HepG2 (cell line): ENCODE measurements around the gene LRRC3C. TPM values are rescaled to one million over a fixed set of nuclear protein-coding genes. Genes with fewer than 3 reads are reported as not detected.

Experiments used
- ELF1 ChIP-seq: sonication (generic); formaldehyde crosslinking; IDR thresholded peaks from 2 replicates; pipeline ENCODE4 v1.4.0; 2020; ENCODE audit warnings: missing genetic modification reagents
- FOXK1 ChIP-seq: sonication (generic); formaldehyde crosslinking; IDR thresholded peaks from 2 replicates; pipeline ENCODE4 v1.4.0; 2020; ENCODE audit warnings: low read depth, missing genetic modification reagents, borderline replicate concordance
- FOXP1 ChIP-seq, 2 experiments: fragments of 450-650 bp in 1 of 2; IDR thresholded peaks; 2 replicates each; pipeline ENCODE4 v1.6.1; 2017 to 2018; ENCODE audit warnings: antibody characterized with exemption in 1 of 2
- HNRNPLL ChIP-seq: fragments of 200-400 bp; formaldehyde crosslinking; IDR thresholded peaks from 2 replicates; pipeline ENCODE4 v1.6.1; 2017; ENCODE audit warnings: mild to moderate bottlenecking, low read depth, low read length; ENCODE audit not compliant: poor library complexity, severe bottlenecking
- MAZ ChIP-seq, 2 experiments: sonication (generic) in 1 of 2; formaldehyde crosslinking in 1 of 2; IDR thresholded peaks; 2 replicates each; pipeline versions ENCODE4 v1.5.0 to v1.6.1; 2012 to 2020; ENCODE audit warnings: low read depth in 2 of 2, mild to moderate bottlenecking in 2 of 2, borderline replicate concordance in 1 of 2, improper control_type of control experiment in 1 of 2, low read length in 1 of 2, missing genetic modification reagents in 1 of 2, moderate library complexity in 1 of 2
- RFX3 ChIP-seq: IDR thresholded peaks from 2 replicates; pipeline ENCODE4 v1.6.1; 2016; ENCODE audit warnings: missing biosample characterization, missing genetic modification reagents
- TGIF2 ChIP-seq: IDR thresholded peaks from 2 replicates; pipeline ENCODE4 v1.6.1; 2016; ENCODE audit warnings: control low read depth, missing compliant biosample characterization
- ZFP82 ChIP-seq: sonication (generic); formaldehyde crosslinking; IDR thresholded peaks from 2 replicates; pipeline ENCODE4 v1.5.1; 2020; ENCODE audit warnings: mild to moderate bottlenecking, missing genetic modification reagents, borderline replicate concordance
- ZNF367 ChIP-seq: sonication (generic); formaldehyde crosslinking; IDR thresholded peaks from 2 replicates; pipeline ENCODE4 v1.4.0; 2020; ENCODE audit warnings: missing genetic modification reagents, borderline replicate concordance
- ZNF550 ChIP-seq: sonication (generic); formaldehyde crosslinking; IDR thresholded peaks from 2 replicates; pipeline ENCODE4 v1.4.0; 2020; ENCODE audit warnings: mild to moderate bottlenecking, missing genetic modification reagents, borderline replicate concordance
- ZNF747 ChIP-seq: sonication (generic); formaldehyde crosslinking; IDR thresholded peaks from 2 replicates; pipeline ENCODE4 v1.8.1; 2023; ENCODE audit warnings: missing genetic modification reagents, mild to moderate bottlenecking, borderline replicate concordance
- ZNF766 ChIP-seq: sonication (generic); formaldehyde crosslinking; IDR thresholded peaks from 2 replicates; pipeline ENCODE4 v1.5.0; 2020; ENCODE audit warnings: missing genetic modification reagents, borderline replicate concordance
- polyA plus RNA-seq, 8 experiments: library from polyadenylated mRNA; depleted of rRNA in 3 of 8; stranded (reverse) in 7 of 8; unstranded in 1 of 8; fragments of >200 nt; fragmentation: Illumina TruSeq in 4 of 8; extraction: Trizol in 4 of 8; gene quantifications; 2 replicates each; pipeline versions ENCODE4 v1.2.1 to v1.2.3, GENCODE V29; 2011 to 2016; ENCODE audit warnings: low read depth in 4 of 8, missing spikeins in 1 of 8, mixed read lengths in 1 of 8; ENCODE audit not compliant: insufficient read depth in 1 of 8
- total RNA-seq, 5 experiments: library from RNA; depleted of rRNA; stranded (reverse); fragments of >200 nt; fragmentation: Illumina TruSeq; extraction: Trizol; gene quantifications; 2 replicates each; pipeline ENCODE4 v1.2.3, GENCODE V29; 2016; ENCODE audit warnings: low read depth in 1 of 5
- TF ChIP-seq, protein P1 (sequence below): sonication (generic); formaldehyde crosslinking; IDR thresholded peaks from 2 replicates; pipeline ENCODE4 v1.4.0; 2020; ENCODE audit warnings: missing genetic modification reagents
- TF ChIP-seq, protein P2 (sequence below): sonication (generic); formaldehyde crosslinking; IDR thresholded peaks from 2 replicates; pipeline ENCODE4 v1.4.0; 2020; ENCODE audit warnings: missing genetic modification reagents, borderline replicate concordance

The LRRC3C gene
- total and polyA plus RNA-seq, 2 of the 13 experiments (the other 11 are each of a cell fraction or from before 2014, with no cell fraction given) = 0.17 TPM; not detected in 1

DNA sequence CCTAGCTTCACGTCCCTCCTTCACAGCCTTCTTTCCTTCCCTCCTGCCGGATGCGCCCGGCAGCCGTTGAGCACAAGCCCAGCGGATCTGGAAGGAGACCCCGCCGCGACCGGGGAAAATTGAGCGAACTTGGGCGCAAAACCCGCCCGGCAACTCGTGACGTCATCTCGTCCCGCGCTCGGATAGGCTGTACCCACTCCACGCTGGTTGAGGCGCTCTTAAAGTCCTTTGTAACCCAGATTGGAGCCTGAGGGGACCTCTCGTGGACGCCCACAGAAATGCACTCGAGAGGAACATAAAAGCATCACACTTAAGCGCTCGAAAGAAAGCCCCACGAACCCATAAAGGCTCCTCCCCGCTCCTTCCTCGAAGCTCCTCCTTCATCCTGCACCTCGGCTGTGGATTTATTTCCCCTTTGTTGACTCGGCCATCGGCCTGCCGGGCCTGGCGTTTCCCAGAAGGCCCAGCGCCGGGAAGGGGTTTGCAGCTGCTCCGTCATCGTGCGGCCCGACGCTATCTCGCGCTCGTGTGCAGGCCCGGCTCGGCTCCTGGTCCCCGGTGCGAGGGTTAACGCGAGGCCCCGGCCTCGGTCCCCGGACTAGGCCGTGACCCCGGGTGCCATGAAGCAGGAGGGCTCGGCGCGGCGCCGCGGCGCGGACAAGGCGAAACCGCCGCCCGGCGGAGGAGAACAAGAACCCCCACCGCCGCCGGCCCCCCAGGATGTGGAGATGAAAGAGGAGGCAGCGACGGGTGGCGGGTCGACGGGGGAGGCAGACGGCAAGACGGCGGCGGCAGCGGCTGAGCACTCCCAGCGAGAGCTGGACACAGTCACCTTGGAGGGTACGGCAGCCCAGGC lies 53.0 kb downstream of the LRRC3C start, which contains the start of gene PSMD3 (continued):
- peak; percentile 81 for TF ChIP-seq MAZ (IDR thresholded peaks at IDR 0.05; ENCODE audit: borderline replicate concordance, low read depth, low read length)
- peak; percentile 90 for TF ChIP-seq MAZ (CRISPR knock-in tag; IDR thresholded peaks at IDR 0.05; ENCODE audit: low read depth)
- peak; percentile 99 for TF ChIP-seq FOXK1
- TF ChIP-seq ZNF766 (CRISPR knock-in tag) = peak; percentile 90
- TF ChIP-seq ZFP82 (CRISPR knock-in tag) = peak; percentile 96
- TF ChIP-seq ELF1 = peak; percentile 88
- peak; percentile 49; the same call in 1 of the 2 replicates for TF ChIP-seq FOXP1 (IDR thresholded peaks at IDR 0.05)
- TF ChIP-seq FOXP1 (CRISPR knock-in tag; IDR thresholded peaks at IDR 0.05) = peak; percentile 74
- peak; percentile 96 for TF ChIP-seq ZNF550 (CRISPR knock-in tag)
- TF ChIP-seq ZNF367 = no peak; the same call in 1 of the 2 replicates
- peak; percentile 97 for TF ChIP-seq TGIF2 (CRISPR knock-in tag)
- TF ChIP-seq, protein P1, sequence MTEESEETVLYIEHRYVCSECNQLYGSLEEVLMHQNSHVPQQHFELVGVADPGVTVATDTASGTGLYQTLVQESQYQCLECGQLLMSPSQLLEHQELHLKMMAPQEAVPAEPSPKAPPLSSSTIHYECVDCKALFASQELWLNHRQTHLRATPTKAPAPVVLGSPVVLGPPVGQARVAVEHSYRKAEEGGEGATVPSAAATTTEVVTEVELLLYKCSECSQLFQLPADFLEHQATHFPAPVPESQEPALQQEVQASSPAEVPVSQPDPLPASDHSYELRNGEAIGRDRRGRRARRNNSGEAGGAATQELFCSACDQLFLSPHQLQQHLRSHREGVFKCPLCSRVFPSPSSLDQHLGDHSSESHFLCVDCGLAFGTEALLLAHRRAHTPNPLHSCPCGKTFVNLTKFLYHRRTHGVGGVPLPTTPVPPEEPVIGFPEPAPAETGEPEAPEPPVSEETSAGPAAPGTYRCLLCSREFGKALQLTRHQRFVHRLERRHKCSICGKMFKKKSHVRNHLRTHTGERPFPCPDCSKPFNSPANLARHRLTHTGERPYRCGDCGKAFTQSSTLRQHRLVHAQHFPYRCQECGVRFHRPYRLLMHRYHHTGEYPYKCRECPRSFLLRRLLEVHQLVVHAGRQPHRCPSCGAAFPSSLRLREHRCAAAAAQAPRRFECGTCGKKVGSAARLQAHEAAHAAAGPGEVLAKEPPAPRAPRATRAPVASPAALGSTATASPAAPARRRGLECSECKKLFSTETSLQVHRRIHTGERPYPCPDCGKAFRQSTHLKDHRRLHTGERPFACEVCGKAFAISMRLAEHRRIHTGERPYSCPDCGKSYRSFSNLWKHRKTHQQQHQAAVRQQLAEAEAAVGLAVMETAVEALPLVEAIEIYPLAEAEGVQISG (CRISPR knock-in tag) = peak; percentile 95
- TF ChIP-seq, protein P2, sequence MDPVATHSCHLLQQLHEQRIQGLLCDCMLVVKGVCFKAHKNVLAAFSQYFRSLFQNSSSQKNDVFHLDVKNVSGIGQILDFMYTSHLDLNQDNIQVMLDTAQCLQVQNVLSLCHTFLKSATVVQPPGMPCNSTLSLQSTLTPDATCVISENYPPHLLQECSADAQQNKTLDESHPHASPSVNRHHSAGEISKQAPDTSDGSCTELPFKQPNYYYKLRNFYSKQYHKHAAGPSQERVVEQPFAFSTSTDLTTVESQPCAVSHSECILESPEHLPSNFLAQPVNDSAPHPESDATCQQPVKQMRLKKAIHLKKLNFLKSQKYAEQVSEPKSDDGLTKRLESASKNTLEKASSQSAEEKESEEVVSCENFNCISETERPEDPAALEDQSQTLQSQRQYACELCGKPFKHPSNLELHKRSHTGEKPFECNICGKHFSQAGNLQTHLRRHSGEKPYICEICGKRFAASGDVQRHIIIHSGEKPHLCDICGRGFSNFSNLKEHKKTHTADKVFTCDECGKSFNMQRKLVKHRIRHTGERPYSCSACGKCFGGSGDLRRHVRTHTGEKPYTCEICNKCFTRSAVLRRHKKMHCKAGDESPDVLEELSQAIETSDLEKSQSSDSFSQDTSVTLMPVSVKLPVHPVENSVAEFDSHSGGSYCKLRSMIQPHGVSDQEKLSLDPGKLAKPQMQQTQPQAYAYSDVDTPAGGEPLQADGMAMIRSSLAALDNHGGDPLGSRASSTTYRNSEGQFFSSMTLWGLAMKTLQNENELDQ (CRISPR knock-in tag) = peak; percentile 91; the same call in 1 of the 2 replicates
- TF ChIP-seq ZNF747 (CRISPR knock-in tag) = peak; percentile 77
- peak; percentile 42; the same call in 1 of the 2 replicates for TF ChIP-seq RFX3
- TF ChIP-seq HNRNPLL = peak; percentile 91
